HepG2 (cell line): ENCODE data around the gene HDAC8. TPM values are rescaled to one million over a fixed set of nuclear protein-coding genes. Genes with fewer than 3 reads are reported as not detected.
A peak's percentile ranks its signal among the peaks of the same experiment; 100 is the strongest.

Experiments used
- ATAC-seq: fragments of 200-7000 bp; cut with Tn5 transposase; 3 replicates; pipeline ENCODE4 v1.9.1; 2020; ENCODE audit warnings: mild to moderate bottlenecking, moderate library complexity
- BruUV-seq: library from RNA; stranded (reverse); fragments of 400-500 nt; replicated peaks from 2 replicates; lab custom pipeline; 2021; lab: Mats Ljungman, UMichigan
- CTCF ChIA-PET: fragments of 300-600 bp; formaldehyde crosslinking; extraction: SDS; loops from one replicate; lab custom pipeline; 2021; ENCODE audit warnings: low total read pairs, inconsistent platforms, low intra/inter-chr PET ratio; lab: Yijun Ruan, JAX
- POLR2A ChIA-PET: fragments of 350-600 bp; sonication (Branson Sonifier 250); formaldehyde crosslinking; loops from one replicate; lab custom pipeline; 2020; ENCODE audit warnings: antibody characterized with exemption, inconsistent platforms; lab: Yijun Ruan, JAX
- DNase-seq: peaks from one replicate; pipeline ENCODE4 v3.0.0-alpha.2; 2015; ENCODE audit warnings: low spot score
- FAIRE-seq: peaks from 3 replicates; lab custom pipeline; 2011; peaks lifted over from hg19 to GRCh38; lab: Jason Lieb, UNC
- H2AFZ ChIP-seq: one replicate; pipeline ENCODE4 v1.6.1; 2011; ENCODE audit warnings: low read length, inconsistent platforms
- H3K27ac ChIP-seq: fragments of 300-600 bp; 3 replicates; pipeline ENCODE4 v1.8.0; 2011; ENCODE audit warnings: mixed run types, mild to moderate bottlenecking, mixed read lengths, low read length, inconsistent platforms; ENCODE audit not compliant: insufficient read depth; ENCODE audit errors: extremely low read length
- H3K27me3 ChIP-seq, 2 experiments: fragments of 200-600 bp in 1 of 2; 2 replicates in 1 of 2; 3 replicates in 1 of 2; pipeline versions ENCODE4 v1.6.0 to v1.8.0; 2011; ENCODE audit warnings: low read length in 2 of 2, mild to moderate bottlenecking in 2 of 2, moderate library complexity in 2 of 2, inconsistent platforms in 1 of 2; ENCODE audit not compliant: insufficient read depth in 2 of 2, control insufficient read depth in 1 of 2
- H3K36me3 ChIP-seq, 2 experiments: fragments of 200-600 bp in 1 of 2; replicated peaks in 1 of 2; 2 replicates in 1 of 2; 3 replicates in 1 of 2; pipeline versions ENCODE4 v1.5.1 to v1.8.0; 2011; ENCODE audit warnings: low read length in 2 of 2, inconsistent platforms in 1 of 2; ENCODE audit not compliant: insufficient read depth in 2 of 2, control insufficient read depth in 1 of 2
- H3K4me1 ChIP-seq: 2 replicates; pipeline ENCODE4 v1.5.1; 2012; ENCODE audit warnings: low read length, inconsistent platforms; ENCODE audit not compliant: insufficient read depth
- H3K4me2 ChIP-seq: 2 replicates; pipeline ENCODE4 v1.6.0; 2011; ENCODE audit warnings: low read depth, low read length, inconsistent platforms
- H3K4me3 ChIP-seq, 3 experiments: fragments of 200-600 bp in 1 of 3; sonication (generic), shearing (Covaris generic) in 1 of 3; replicated peaks in 1 of 3; 2 replicates each; pipeline ENCODE4 v1.5.1; 2011 to 2016; ENCODE audit warnings: low read length in 3 of 3, inconsistent platforms in 2 of 3, low read depth in 2 of 3, mild to moderate bottlenecking in 2 of 3, control low read depth in 1 of 3, mixed read lengths in 1 of 3; ENCODE audit not compliant: insufficient read depth in 1 of 3
- H3K79me2 ChIP-seq: one replicate; pipeline ENCODE4 v1.6.1; 2011; ENCODE audit warnings: low read length, inconsistent platforms; ENCODE audit not compliant: insufficient read depth
- H3K9ac ChIP-seq: 2 replicates; pipeline ENCODE4 v1.6.0; 2011; ENCODE audit warnings: mild to moderate bottlenecking, low read depth, low read length, inconsistent platforms; ENCODE audit not compliant: insufficient read depth
- H3K9me3 ChIP-seq: 2 replicates; pipeline ENCODE4 v1.5.1; 2012; ENCODE audit warnings: mild to moderate bottlenecking, low read length
- H4K20me1 ChIP-seq: 2 replicates; pipeline ENCODE4 v1.6.0; 2011; ENCODE audit warnings: inconsistent platforms, mild to moderate bottlenecking, low read length, moderate library complexity; ENCODE audit not compliant: insufficient read depth
- ATF1 ChIP-seq: IDR thresholded peaks from 2 replicates; pipeline ENCODE4 v1.6.1; 2016; ENCODE audit warnings: mild to moderate bottlenecking, control low read depth
- CBX1 ChIP-seq: IDR thresholded peaks from one replicate; pipeline ENCODE4 v1.6.1; 2016; ENCODE audit warnings: antibody characterized with exemption, low read depth
- CHD4 ChIP-seq: fragments of 200-600 bp; sonication (generic); IDR thresholded peaks from 2 replicates; pipeline ENCODE4 v1.7.0; 2017; ENCODE audit warnings: mild to moderate bottlenecking, low read length, borderline replicate concordance
- CREM ChIP-seq, 2 experiments: sonication (generic) in 1 of 2; formaldehyde crosslinking in 1 of 2; IDR thresholded peaks; 2 replicates each; pipeline versions ENCODE4 v1.4.0 to v1.6.1; 2016 to 2020; ENCODE audit warnings: antibody characterized with exemption in 1 of 2, mild to moderate bottlenecking in 1 of 2, missing genetic modification reagents in 1 of 2
- DMTF1 ChIP-seq: sonication (generic); formaldehyde crosslinking; IDR thresholded peaks from 2 replicates; pipeline ENCODE4 v1.4.0; 2020; ENCODE audit warnings: mild to moderate bottlenecking, missing genetic modification reagents
- E2F2 ChIP-seq: sonication (generic); formaldehyde crosslinking; IDR thresholded peaks from 2 replicates; pipeline ENCODE4 v1.4.0; 2020; ENCODE audit warnings: missing genetic modification reagents, borderline replicate concordance
- EHMT2 ChIP-seq: fragments of 200-600 bp; sonication (generic); IDR thresholded peaks from 2 replicates; pipeline ENCODE4 v1.7.0; 2017; ENCODE audit warnings: antibody characterized with exemption, low read depth, low read length, borderline replicate concordance
- HIVEP1 ChIP-seq: sonication (generic); formaldehyde crosslinking; IDR thresholded peaks from 2 replicates; pipeline ENCODE4 v1.4.0; 2020; ENCODE audit warnings: mild to moderate bottlenecking, missing genetic modification reagents
- MNT ChIP-seq: fragments of 450-650 bp; IDR thresholded peaks from 2 replicates; pipeline ENCODE4 v1.6.1; 2016
- NR1H2 ChIP-seq: sonication (generic); formaldehyde crosslinking; IDR thresholded peaks from 2 replicates; pipeline ENCODE4 v1.8.1; 2022; ENCODE audit warnings: low read depth, missing genetic modification reagents, borderline replicate concordance
- ZBTB7A ChIP-seq: sonication (generic); formaldehyde crosslinking; IDR thresholded peaks from 2 replicates; pipeline ENCODE4 v1.8.0; 2022; ENCODE audit warnings: mild to moderate bottlenecking, missing genetic modification reagents
- ZMYM3 ChIP-seq: sonication (generic); formaldehyde crosslinking; IDR thresholded peaks from 2 replicates; pipeline ENCODE4 v1.5.1; 2020; ENCODE audit warnings: mild to moderate bottlenecking, missing genetic modification reagents
- WGBS: methylation state at CpG from one replicate; pipeline ENCODE4 v1.1.6; 2017; ENCODE audit warnings: low lambda C conversion rate; 5-methylcytosine and 5-hydroxymethylcytosine counted together
- in situ Hi-C: cut with HindIII; loops from 2 replicates; pipeline ENCODE4 v1.10.0; 2017; ENCODE audit warnings: low pct_unique_long_range_greater_than_20kb; ENCODE audit not compliant: extremely low pct_ligation_motif_present
- intact Hi-C: fragments of 100-400 bp; cut with micrococcal nuclease; formaldehyde crosslinking; loops from one replicate; pipeline ENCODE4 v1.10.0; 2022; ENCODE audit not compliant: unreplicated experiment
- polyA plus RNA-seq, 8 experiments: library from polyadenylated mRNA; depleted of rRNA in 3 of 8; stranded (reverse) in 7 of 8; unstranded in 1 of 8; fragments of >200 nt; fragmentation: Illumina TruSeq in 4 of 8; extraction: Trizol in 4 of 8; gene quantifications; 2 replicates each; pipeline versions ENCODE4 v1.2.1 to v1.2.3, GENCODE V29; 2011 to 2016; ENCODE audit warnings: low read depth in 4 of 8, missing spikeins in 1 of 8, mixed read lengths in 1 of 8; ENCODE audit not compliant: insufficient read depth in 1 of 8
- total RNA-seq, 5 experiments: library from RNA; depleted of rRNA; stranded (reverse); fragments of >200 nt; fragmentation: Illumina TruSeq; extraction: Trizol; gene quantifications; 2 replicates each; pipeline ENCODE4 v1.2.3, GENCODE V29; 2016; ENCODE audit warnings: low read depth in 1 of 5

Gene HDAC8
- total and polyA plus RNA-seq, 2 of the 13 experiments (the other 11 are each of a cell fraction or from before 2014, with no cell fraction given), result 13.7 to 28.6 TPM

- BruUV-seq, result no TSS peak
- H3K4me3 ChIP-seq, result no peak overlapping the region
- ATAC-seq, result no peak
- intact Hi-C loops, result no loop called here
- H2AFZ ChIP-seq, result no peak overlapping the region
- H3K9me3 ChIP-seq, result no peaks in the 10 kb centered on the region
- no peak for FAIRE-seq
- peaks cover 0 to 2% of the 10 kb centered on the region in 2 experiments; a peak in 2 of 5 replicates for H3K27me3 ChIP-seq
- CTCF ChIA-PET, result no interaction called here
- no peaks in the 10 kb centered on the region for H3K79me2 ChIP-seq
- in situ Hi-C loops, result loop anchor here (25.0 kb wide), 1 partner anchor 417 kb away; the partner anchor contains the start of gene PHKA1
- H3K4me2 ChIP-seq, result no peak overlapping the region
- H3K4me1 ChIP-seq, result no peaks in the 10 kb centered on the region
- no peaks in the 10 kb centered on the region for H4K20me1 ChIP-seq
- WGBS, result no CpG with 5 or more reads among the region's 5 CpGs
- H3K36me3 ChIP-seq, result no peaks in the 10 kb centered on the region
- POLR2A ChIA-PET, result no interaction called here
- no peak overlapping the region for H3K27ac ChIP-seq
- H3K9ac ChIP-seq, result no peak overlapping the region
- DNase-seq, result no peak
- TF ChIP-seq E2F2 (CRISPR knock-in tag), result no peak
- peak; percentile 54 for TF ChIP-seq MNT
Measured at GRCh38 chrX:72295745-72296144, 276.9 kb downstream of the HDAC8 start.

- H3K9ac ChIP-seq, result no peak overlapping the region
- no peak overlapping the region for H3K4me2 ChIP-seq
- H3K79me2 ChIP-seq, result no peaks in the 10 kb centered on the region
- ATAC-seq (no peak), DNase-seq (no peak), FAIRE-seq (no peak)
- intact Hi-C loops (no loop called here), in situ Hi-C loops (loop anchor here (25.0 kb wide), 1 partner anchor 418 kb away; the partner anchor contains the start of gene PHKA1)
- BruUV-seq, result no TSS peak
- CTCF ChIA-PET, result no interaction called here
- no peaks in the 10 kb centered on the region for H3K4me1 ChIP-seq
- H3K9me3 ChIP-seq, result no peaks in the 10 kb centered on the region
- H3K27me3 ChIP-seq, result no peaks in the 10 kb centered on the region; a peak in 2 of 5 replicates
- no peak overlapping the region for H3K4me3 ChIP-seq
- no peaks in the 10 kb centered on the region for H4K20me1 ChIP-seq
- no peak overlapping the region for H3K27ac ChIP-seq
- H3K36me3 ChIP-seq, result no peaks in the 10 kb centered on the region
- POLR2A ChIA-PET, result no interaction called here
- TF ChIP-seq ZMYM3 (CRISPR knock-in tag) (no peak), ZBTB7A (CRISPR knock-in tag) (no peak), NR1H2 (no peak), CBX1 (no peak), EHMT2 (no peak), ATF1 (CRISPR knock-in tag) (no peak), DMTF1 (CRISPR knock-in tag) (no peak), HIVEP1 (CRISPR knock-in tag) (no peak), CHD4 (no peak), CREM (IDR thresholded peaks at IDR 0.05) (no peak), CREM (CRISPR knock-in tag; IDR thresholded peaks at IDR 0.05) (no peak)
- no peak overlapping the region for H2AFZ ChIP-seq
- WGBS, result 7% methylated on average over 1 of the region's 1 CpG
Measured at GRCh38 chrX:72294497-72294896, 278.1 kb downstream of the HDAC8 start.
